ENCODE results near the gene RGL4. TPM values are rescaled to one million over a fixed set of nuclear protein-coding genes. Genes with fewer than 3 reads are reported as not detected.
"Not testable (repeated sequence)": the region's sequence is repeated elsewhere in the genome, so short reads cannot be mapped to it uniquely, and the experiment has no call there.

Gene RGL4
- total RNA-seq, 1 donor from 2014 or later: 33.2 TPM

GRCh38 chr22:23722724-23723123, 31.9 kb downstream of the RGL4 start:
- intact Hi-C loops (cut with micrococcal nuclease): no loop called here

GRCh38 chr22:23728108-23728507, 37.3 kb downstream of the RGL4 start:
- intact Hi-C loops (cut with micrococcal nuclease): not testable (repeated sequence)

GRCh38 chr22:23737696-23738095, 46.9 kb downstream of the RGL4 start:
- intact Hi-C loops (cut with micrococcal nuclease): no loop called here

- intact Hi-C loops (cut with micrococcal nuclease): no loop called here
These were observed 51.9 kb downstream of the RGL4 start for GRCh38 chr22:23742505-23743264.

- intact Hi-C loops (cut with micrococcal nuclease): no loop called here
These were observed 52.5 kb downstream of the RGL4 start for GRCh38 chr22:23743303-23743705.

- intact Hi-C loops (cut with micrococcal nuclease): no loop called here
These were observed 53.2 kb downstream of the RGL4 start for GRCh38 chr22:23744001-23744400.

GRCh38 chr22:23744485-23744884, 53.7 kb downstream of the RGL4 start:
- intact Hi-C loops (cut with micrococcal nuclease): no loop called here

GRCh38 chr22:23745791-23746190, 55.0 kb downstream of the RGL4 start:
- intact Hi-C loops (cut with micrococcal nuclease): no loop called here

Other genes starting within 250 kb of the RGL4 start
- not detected in 2 replicates for gene IGLL1, start 110.7 kb upstream of the RGL4 start, total RNA-seq
- 0.98 and 1.4 TPM in 2 replicates for gene DRICH1, start 58.7 kb upstream of the RGL4 start, total RNA-seq
- 2.5 and 2.8 TPM in 2 replicates for gene ZNF70, start 60.1 kb downstream of the RGL4 start, total RNA-seq
- not detected in 2 replicates for gene VPREB3, start 63.4 kb downstream of the RGL4 start, total RNA-seq
- 0.41 and 0.74 TPM in 2 replicates for gene C22orf15, start 72.0 kb downstream of the RGL4 start, total RNA-seq
- gene CHCHD10, start 77.0 kb downstream of the RGL4 start, total RNA-seq: 44.5 and 51.0 TPM in 2 replicates
- 0.27 and 0.49 TPM in 2 replicates for gene MMP11, start 81.8 kb downstream of the RGL4 start, total RNA-seq
- 77.3 and 79.6 TPM in 2 replicates for gene SMARCB1, start 96.0 kb downstream of the RGL4 start, total RNA-seq
- 9.0 and 10.8 TPM in 2 replicates for gene DERL3, start 148.0 kb downstream of the RGL4 start, total RNA-seq
- 5.7 and 6.6 TPM in 2 replicates for gene SLC2A11, start 166.9 kb downstream of the RGL4 start, total RNA-seq
- 700 and 746 TPM in 2 replicates for gene MIF, start 203.4 kb downstream of the RGL4 start, total RNA-seq